T-helper 1 cell treated with Interleukin-12 subunit alpha and Interleukin-12 subunit beta and Interleukin-4 antibody, amounts not matched to agents 30 μg/mL and 1 μg/mL, for 36 hours (primary cell): ENCODE measurements around the gene ACSL1.
A peak's percentile ranks its signal among the peaks of the same experiment; 100 is the strongest.

Source experiments
- H3K27ac Mint-ChIP-seq: one replicate; pipeline ENCODE4 v1.8.0; 2021; ENCODE audit warnings: mild to moderate bottlenecking, mixed read lengths
- H3K27me3 Mint-ChIP-seq: one replicate; pipeline ENCODE4 v1.8.0; 2021; ENCODE audit warnings: low read depth, mixed read lengths
- H3K36me3 Mint-ChIP-seq: one replicate; pipeline ENCODE4 v1.8.0; 2021; ENCODE audit warnings: low read depth, mixed read lengths
- H3K4me1 Mint-ChIP-seq: one replicate; pipeline ENCODE4 v1.8.0; 2021; ENCODE audit warnings: low read depth, mixed read lengths
- H3K4me3 Mint-ChIP-seq: one replicate; pipeline ENCODE4 v1.8.0; 2021; ENCODE audit warnings: mild to moderate bottlenecking, moderate library complexity, mixed read lengths
- H3K9me3 Mint-ChIP-seq: one replicate; pipeline ENCODE4 v1.8.0; 2021; ENCODE audit warnings: mixed read lengths

Gene ACSL1

GRCh38 chr4:184733654-184734524, 91.9 kb downstream of the ACSL1 start, which contains the start of gene CENPU:
CENPU (minus strand) TSS chr4:184734096; CDS start chr4:184734062, 34 bp downstream.
- Mint-ChIP-seq H3K27me3 (no peaks in the 10 kb centered on the region), H3K9me3 (no peaks in the 10 kb centered on the region), H3K36me3 (peaks cover 17% of the 10 kb centered on the region), H3K27ac (peak within 1 kb of the TSS; percentile 94), H3K4me1 (peaks cover 36% of the 10 kb centered on the region), H3K4me3 (peak within 1 kb of the TSS; percentile 98)

- Mint-ChIP-seq H3K4me3 (peak overlapping the region; percentile 98), H3K36me3 (peaks cover 28% of the 10 kb centered on the region), H3K4me1 (peaks cover 44% of the 10 kb centered on the region), H3K9me3 (no peaks in the 10 kb centered on the region), H3K27me3 (no peaks in the 10 kb centered on the region), H3K27ac (peak overlapping the region; percentile 57)
Observed at GRCh38 chr4:184732126-184732525, 93.6 kb downstream of the ACSL1 start.

GRCh38 chr4:184731056-184731455, 94.7 kb downstream of the ACSL1 start:
- no peaks in the 10 kb centered on the region for H3K9me3 Mint-ChIP-seq
- no peak overlapping the region for H3K27ac Mint-ChIP-seq
- H3K27me3 Mint-ChIP-seq = no peaks in the 10 kb centered on the region
- peaks cover 47% of the 10 kb centered on the region for H3K4me1 Mint-ChIP-seq
- H3K4me3 Mint-ChIP-seq = peak overlapping the region; percentile 4
- peaks cover 29% of the 10 kb centered on the region for H3K36me3 Mint-ChIP-seq

GRCh38 chr4:184729946-184730345, 95.8 kb downstream of the ACSL1 start:
- Mint-ChIP-seq H3K27ac (no peak overlapping the region), H3K27me3 (no peaks in the 10 kb centered on the region), H3K9me3 (no peaks in the 10 kb centered on the region), H3K4me3 (no peak overlapping the region), H3K4me1 (peaks cover 50% of the 10 kb centered on the region), H3K36me3 (peaks cover 33% of the 10 kb centered on the region)

GRCh38 chr4:184728858-184729257, 96.9 kb downstream of the ACSL1 start:
- Mint-ChIP-seq H3K36me3 (peaks cover 40% of the 10 kb centered on the region), H3K27me3 (no peaks in the 10 kb centered on the region), H3K9me3 (no peaks in the 10 kb centered on the region), H3K27ac (no peak overlapping the region), H3K4me1 (peaks cover 50% of the 10 kb centered on the region), H3K4me3 (no peak overlapping the region)

- Mint-ChIP-seq H3K27me3 (no peaks in the 10 kb centered on the region), H3K4me1 (peaks cover 52% of the 10 kb centered on the region), H3K27ac (no peak overlapping the region), H3K36me3 (peaks cover 46% of the 10 kb centered on the region), H3K4me3 (no peak overlapping the region), H3K9me3 (no peaks in the 10 kb centered on the region)
Observed at GRCh38 chr4:184727430-184727829, 98.3 kb downstream of the ACSL1 start.

- H3K27me3 Mint-ChIP-seq = no peaks in the 10 kb centered on the region
- H3K4me3 Mint-ChIP-seq = no peak overlapping the region
- H3K36me3 Mint-ChIP-seq = peaks cover 64% of the 10 kb centered on the region
- H3K4me1 Mint-ChIP-seq = peaks cover 50% of the 10 kb centered on the region
- peaks cover 18% of the 10 kb centered on the region for H3K9me3 Mint-ChIP-seq
- H3K27ac Mint-ChIP-seq = no peak overlapping the region
Observed at GRCh38 chr4:184722798-184723197, 103.0 kb downstream of the ACSL1 start.

- H3K36me3 Mint-ChIP-seq = peaks cover 63% of the 10 kb centered on the region
- peaks cover 18% of the 10 kb centered on the region for H3K9me3 Mint-ChIP-seq
- no peak overlapping the region for H3K4me3 Mint-ChIP-seq
- peaks cover 50% of the 10 kb centered on the region for H3K4me1 Mint-ChIP-seq
- no peak overlapping the region for H3K27ac Mint-ChIP-seq
- no peaks in the 10 kb centered on the region for H3K27me3 Mint-ChIP-seq
Observed at GRCh38 chr4:184721254-184721653, 104.5 kb downstream of the ACSL1 start.

- no peaks in the 10 kb centered on the region for H3K27me3 Mint-ChIP-seq
- peak overlapping the region; percentile 18 for H3K27ac Mint-ChIP-seq
- peaks cover 48% of the 10 kb centered on the region for H3K4me1 Mint-ChIP-seq
- peaks cover 18% of the 10 kb centered on the region for H3K9me3 Mint-ChIP-seq
- H3K36me3 Mint-ChIP-seq = peaks cover 61% of the 10 kb centered on the region
- no peak overlapping the region for H3K4me3 Mint-ChIP-seq
Observed at GRCh38 chr4:184719407-184719806, 106.4 kb downstream of the ACSL1 start.

GRCh38 chr4:184715526-184715925, 110.2 kb downstream of the ACSL1 start:
- H3K27me3 Mint-ChIP-seq = no peaks in the 10 kb centered on the region

GRCh38 chr4:184713887-184714286, 111.9 kb downstream of the ACSL1 start:
- H3K4me1 Mint-ChIP-seq = peaks cover 24% of the 10 kb centered on the region
- peaks cover 40% of the 10 kb centered on the region for H3K36me3 Mint-ChIP-seq
- H3K27ac Mint-ChIP-seq = peak overlapping the region; percentile 61
- H3K4me3 Mint-ChIP-seq = no peak overlapping the region
- H3K9me3 Mint-ChIP-seq = no peaks in the 10 kb centered on the region
- no peaks in the 10 kb centered on the region for H3K27me3 Mint-ChIP-seq

More at GRCh38 chr4:184715526-184715925, 110.2 kb downstream of the ACSL1 start:
- H3K4me1 Mint-ChIP-seq = peaks cover 35% of the 10 kb centered on the region
- no peak overlapping the region for H3K4me3 Mint-ChIP-seq
- H3K27ac Mint-ChIP-seq = no peak overlapping the region
- H3K36me3 Mint-ChIP-seq = peaks cover 42% of the 10 kb centered on the region
- H3K9me3 Mint-ChIP-seq = peaks cover 6% of the 10 kb centered on the region

GRCh38 chr4:184712322-184712721, 113.4 kb downstream of the ACSL1 start:
- H3K27ac Mint-ChIP-seq = no peak overlapping the region
- peaks cover 37% of the 10 kb centered on the region for H3K36me3 Mint-ChIP-seq
- no peak overlapping the region for H3K4me3 Mint-ChIP-seq
- H3K9me3 Mint-ChIP-seq = no peaks in the 10 kb centered on the region
- no peaks in the 10 kb centered on the region for H3K27me3 Mint-ChIP-seq
- peaks cover 19% of the 10 kb centered on the region for H3K4me1 Mint-ChIP-seq

- H3K4me3 Mint-ChIP-seq = peak overlapping the region; percentile 41
- H3K36me3 Mint-ChIP-seq = peaks cover 44% of the 10 kb centered on the region
- H3K4me1 Mint-ChIP-seq = peaks cover 21% of the 10 kb centered on the region
- no peaks in the 10 kb centered on the region for H3K27me3 Mint-ChIP-seq
- H3K27ac Mint-ChIP-seq = peak overlapping the region; percentile 77
- H3K9me3 Mint-ChIP-seq = no peaks in the 10 kb centered on the region
Observed at GRCh38 chr4:184706453-184706852, 119.3 kb downstream of the ACSL1 start.

- Mint-ChIP-seq H3K4me3 (peak overlapping the region; percentile 9), H3K9me3 (no peaks in the 10 kb centered on the region), H3K27ac (peak overlapping the region; percentile 55), H3K27me3 (no peaks in the 10 kb centered on the region), H3K36me3 (peaks cover 47% of the 10 kb centered on the region), H3K4me1 (peaks cover 21% of the 10 kb centered on the region)
Observed at GRCh38 chr4:184705692-184706091, 120.1 kb downstream of the ACSL1 start.
